Motor neuron (in vitro differentiated cells): Measurements from ENCODE around the gene PCDH11Y. TPM values are rescaled to one million over a fixed set of nuclear protein-coding genes. Genes with fewer than 3 reads are reported as not detected.
"Not testable (repeated sequence)": the region's sequence is repeated elsewhere in the genome, so short reads cannot be mapped to it uniquely, and the experiment has no call there.

Experiments
- ATAC-seq, 8 experiments: fragments of 200-7000 bp; cut with Tn5 transposase; replicated peaks in 6 of 8; 2 replicates each; pipeline ENCODE4 v1.8.0; 2021; ENCODE audit warnings: mild to moderate bottlenecking in 8 of 8, moderate library complexity in 8 of 8
- H3K27ac ChIP-seq, 2 donors: fragments of 250-450 bp; sonication (Bioruptor Pico); 2 replicates each; pipeline ENCODE4 v1.9.0; 2021; ENCODE audit warnings: antibody characterized with exemption in 2 of 2, mild to moderate bottlenecking in 2 of 2, moderate library complexity in 1 of 2
- H3K4me1 ChIP-seq, 2 donors: fragments of 250-450 bp; sonication (Bioruptor Pico); replicated peaks in 1 of 2; 2 replicates each; pipeline ENCODE4 v1.6.1; 2021; ENCODE audit warnings: antibody characterized with exemption in 2 of 2, mild to moderate bottlenecking in 2 of 2, moderate library complexity in 1 of 2
- H3K4me3 ChIP-seq, 5 donors: fragments of 250-450 bp; sonication (Bioruptor Pico); 2 replicates each; pipeline ENCODE4 v1.9.0; 2021; ENCODE audit warnings: antibody characterized with exemption in 5 of 5, mild to moderate bottlenecking in 5 of 5, moderate library complexity in 4 of 5
- WGBS, 10 experiments: fragments of 450-650 bp; shearing (Covaris generic); methylation state at CpG; one replicate each; pipeline ENCODE4 v1.0.0; 2022; 5-methylcytosine and 5-hydroxymethylcytosine counted together
- in situ Hi-C, 9 experiments: fragments of 400-800 bp; cut with MboI; loops; one replicate each; pipeline ENCODE4 v1.15.0; 2021; ENCODE audit warnings: low sequenced_read_pairs in 9 of 9, low pct_unique_long_range_greater_than_20kb in 2 of 9; ENCODE audit not compliant: unreplicated experiment in 9 of 9
- total RNA-seq, 8 experiments: library from RNA; unstranded; fragments of 300-600 nt; gene quantifications; 2 replicates each; pipeline versions ENCODE4 v1.2.3 to v1.2.4, GENCODE V29; 2022

Gene PCDH11Y
- total RNA-seq, 8 experiments from 2014 or later, result 0.05 to 15.3 (median 5.1) TPM; not detected in 2

GRCh38 chrY:5679265-5679664, 679.2 kb downstream of the PCDH11Y start:
- no CpG with 5 or more reads among the region's 2 CpGs for WGBS, 10 experiments
- H3K4me1 ChIP-seq, H3K4me3 ChIP-seq, ATAC-seq, H3K27ac ChIP-seq, in situ Hi-C loops: not testable (repeated sequence)

DNA sequence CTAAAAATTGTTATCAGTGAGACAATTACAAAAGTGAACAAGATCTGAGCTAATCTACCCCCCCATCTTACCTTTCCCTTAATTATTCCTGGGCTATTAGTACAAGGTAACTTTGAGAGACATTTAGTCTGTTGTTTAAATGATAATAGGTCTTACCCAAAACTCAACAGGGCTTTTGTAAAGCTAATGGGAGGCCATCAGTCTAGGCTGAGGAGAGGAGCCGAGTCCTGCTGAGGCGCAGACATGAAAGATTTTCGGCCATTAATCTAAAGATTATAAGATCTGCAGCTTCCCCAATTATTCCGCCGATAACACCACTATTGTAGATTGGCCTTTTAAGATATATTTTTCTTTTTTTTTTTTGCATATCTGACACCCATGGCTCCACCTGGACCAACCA, 708.6 kb downstream of the PCDH11Y start:
- in situ Hi-C loops, H3K4me1 ChIP-seq, H3K27ac ChIP-seq, H3K4me3 ChIP-seq, ATAC-seq: not testable (repeated sequence)
- WGBS, 10 experiments, result no CpG with 5 or more reads among the region's 5 CpGs

GRCh38 chrY:5709788-5710381, 709.8 kb downstream of the PCDH11Y start:
- H3K4me3 ChIP-seq, H3K4me1 ChIP-seq, in situ Hi-C loops, ATAC-seq, H3K27ac ChIP-seq: not testable (repeated sequence)
- whole genome bisulfite sequencing, 10 experiments, result no CpG with 5 or more reads among the region's 1 CpG

DNA sequence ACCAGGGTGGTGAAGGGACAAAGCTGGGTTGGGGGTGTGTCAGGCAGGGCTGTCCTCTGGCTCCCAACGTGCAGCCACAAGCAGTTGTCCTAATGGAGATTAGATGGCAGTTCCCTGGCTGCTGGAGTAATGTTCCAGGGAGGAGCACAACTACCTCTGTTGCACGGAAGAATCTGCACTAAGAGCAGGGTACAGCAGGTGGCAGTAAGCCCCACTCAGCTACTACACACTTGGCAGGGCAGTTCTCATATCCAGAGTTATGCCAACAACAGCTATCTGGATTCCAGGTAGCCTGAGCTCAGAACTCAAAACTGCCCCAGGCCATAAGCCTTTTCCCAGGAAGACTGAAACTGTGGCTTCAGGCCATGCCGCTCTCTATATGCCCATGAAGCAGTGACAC, 761.3 kb downstream of the PCDH11Y start:
- peak in 1 of 8 experiments; percentile 89 for ATAC-seq
- H3K4me3 ChIP-seq, H3K27ac ChIP-seq, in situ Hi-C loops, H3K4me1 ChIP-seq: not testable (repeated sequence)
- no CpG with 5 or more reads among the region's 3 CpGs for WGBS, 10 experiments

- in situ Hi-C loops, ATAC-seq, H3K4me3 ChIP-seq, H3K4me1 ChIP-seq, H3K27ac ChIP-seq: not testable (repeated sequence)
- no CpG with 5 or more reads among the region's 1 CpG for WGBS, 10 experiments
Measured at GRCh38 chrY:5776485-5776884, 776.4 kb downstream of the PCDH11Y start.
